Raji (cell line): ENCODE results near the gene ATG14.

Experiments used
- POLR2A ChIP-seq: IDR thresholded peaks from 2 replicates; pipeline ENCODE4 v1.6.1; 2011; ENCODE audit warnings: low read depth, low read length, control low read depth; ENCODE audit not compliant: insufficient read depth

ATG14 gene

GRCh38 chr14:55412676-55413075, 1.0 kb upstream of the ATG14 start:
- no peak for TF ChIP-seq POLR2A

GRCh38 chr14:55410876-55411275, 754 bp downstream of the ATG14 start:
- no peak for TF ChIP-seq POLR2A

DNA sequence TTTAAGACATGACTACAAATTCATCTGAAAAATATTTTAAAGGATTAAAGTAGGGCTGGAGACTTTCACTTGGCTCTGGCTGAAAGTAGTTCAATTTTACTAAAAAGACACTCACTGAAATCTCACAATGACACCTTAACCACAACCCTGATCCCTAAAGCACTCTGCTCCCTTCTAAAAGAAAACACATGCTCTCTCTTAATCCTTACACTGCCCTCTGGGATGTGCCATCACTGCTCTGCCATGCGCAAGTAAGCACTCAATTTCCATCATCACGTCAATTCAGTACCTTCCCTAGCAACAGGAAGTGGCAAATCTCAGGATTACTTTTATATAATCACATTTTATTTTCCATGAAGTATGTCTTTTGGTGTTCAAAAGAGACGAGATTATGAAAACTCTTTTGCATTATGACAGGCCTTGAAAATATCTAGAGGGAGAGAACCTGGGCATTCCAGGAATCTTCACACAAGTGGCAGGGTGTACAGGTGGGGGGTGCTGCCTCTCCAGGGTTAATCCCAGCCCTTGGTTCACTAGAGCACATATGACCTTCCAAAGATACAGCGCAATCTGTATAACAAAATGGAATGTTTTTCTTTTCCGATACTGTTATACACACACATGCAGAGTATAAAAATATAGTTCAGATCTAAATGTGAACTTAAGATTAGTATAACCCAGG, 7.3 kb downstream of the ATG14 start:
- no peak for TF ChIP-seq POLR2A

DNA sequence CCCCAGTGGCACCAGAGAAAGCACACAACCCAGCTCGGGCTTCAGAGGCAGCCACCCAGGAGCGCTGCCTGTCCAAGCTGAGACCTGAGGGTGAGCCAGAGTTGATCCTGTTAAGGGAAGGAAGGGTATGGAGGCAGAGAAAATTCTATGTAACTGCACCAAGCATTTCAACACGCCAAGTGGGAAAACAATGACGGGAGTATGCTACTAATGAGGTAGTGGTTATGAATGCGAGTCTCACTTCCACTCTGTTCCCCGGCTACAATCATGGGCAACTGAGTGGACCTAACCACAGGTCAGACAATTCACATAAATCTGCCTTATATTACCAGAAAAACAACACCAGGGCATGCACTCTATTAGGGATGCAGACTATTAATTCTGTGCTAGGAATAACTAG, 9.9 kb downstream of the ATG14 start:
- no peak for TF ChIP-seq POLR2A

DNA sequence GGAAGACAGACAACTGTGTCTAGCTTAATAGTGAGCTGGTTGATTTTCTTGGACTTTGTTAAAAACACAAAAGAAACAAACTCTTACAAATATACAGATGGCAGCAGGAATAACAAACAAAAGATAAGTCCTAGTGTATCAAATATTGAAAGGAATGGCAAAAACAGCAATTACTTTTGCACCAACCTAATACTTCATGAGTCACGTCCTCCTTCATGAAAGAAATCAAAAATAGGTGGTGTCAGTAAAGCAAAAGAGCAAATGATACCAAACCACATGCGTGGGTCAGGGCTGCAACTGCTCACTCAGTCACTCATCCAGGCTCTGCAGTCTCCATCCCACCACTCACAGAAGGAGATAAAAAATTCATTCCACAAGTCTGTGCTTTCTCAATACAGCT, 11.8 kb downstream of the ATG14 start:
- no peak for TF ChIP-seq POLR2A

DNA sequence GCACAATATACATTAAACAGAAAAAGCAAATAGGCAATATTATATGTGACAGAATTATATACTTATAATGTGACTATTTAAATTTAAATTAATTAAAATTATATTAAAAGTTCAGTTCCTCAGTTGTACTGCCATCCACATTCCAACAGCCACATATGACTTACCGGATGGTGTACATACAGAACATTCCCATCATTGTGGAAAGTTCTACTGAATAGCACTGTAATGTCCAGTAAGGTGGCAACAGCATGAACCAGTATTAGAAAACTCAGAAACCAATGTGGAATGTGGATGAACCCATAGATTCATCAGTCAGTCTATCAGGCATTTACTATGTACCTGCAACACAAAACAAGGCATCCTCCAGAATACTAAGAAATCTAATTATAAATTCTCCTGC, 12.4 kb downstream of the ATG14 start:
- no peak for TF ChIP-seq POLR2A

DNA sequence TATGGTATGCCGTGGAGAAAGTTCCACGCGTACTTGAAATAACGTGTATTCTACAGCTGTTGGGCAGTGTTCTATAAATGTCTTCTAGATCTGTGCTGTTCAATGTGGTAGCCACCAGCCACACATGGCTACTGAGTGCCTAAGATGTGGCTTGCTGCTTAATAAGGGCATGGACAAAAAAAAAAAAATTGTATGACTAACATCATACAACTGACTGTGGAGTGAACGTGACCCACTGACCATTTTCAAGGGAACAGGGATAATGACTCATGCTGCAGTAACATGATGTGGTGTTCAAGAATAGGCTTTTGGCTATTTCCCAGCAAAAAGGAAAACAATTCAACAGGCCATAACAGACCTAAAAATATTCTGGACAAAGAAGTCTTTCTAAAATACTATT, 13.0 kb downstream of the ATG14 start:
- no peak for TF ChIP-seq POLR2A

DNA sequence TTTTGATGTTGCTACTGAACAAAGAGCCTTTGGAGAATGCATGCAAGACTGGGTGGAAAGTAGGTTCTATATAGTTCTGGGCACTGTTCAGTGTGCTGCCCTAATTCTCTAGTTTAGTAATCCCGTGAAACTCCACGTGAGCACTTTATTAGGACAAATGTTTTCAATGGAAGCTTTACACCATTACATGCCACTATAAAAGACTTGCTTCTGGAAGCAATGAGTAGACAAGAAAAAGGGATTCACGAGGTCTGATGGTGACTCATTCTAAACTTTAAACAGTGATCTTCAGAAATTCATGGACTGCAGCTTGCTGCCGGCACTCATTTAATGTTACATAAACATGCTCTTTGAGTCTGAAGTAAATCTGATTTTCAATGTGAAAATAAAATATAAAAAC, 22.3 kb downstream of the ATG14 start:
- no peak for TF ChIP-seq POLR2A

DNA sequence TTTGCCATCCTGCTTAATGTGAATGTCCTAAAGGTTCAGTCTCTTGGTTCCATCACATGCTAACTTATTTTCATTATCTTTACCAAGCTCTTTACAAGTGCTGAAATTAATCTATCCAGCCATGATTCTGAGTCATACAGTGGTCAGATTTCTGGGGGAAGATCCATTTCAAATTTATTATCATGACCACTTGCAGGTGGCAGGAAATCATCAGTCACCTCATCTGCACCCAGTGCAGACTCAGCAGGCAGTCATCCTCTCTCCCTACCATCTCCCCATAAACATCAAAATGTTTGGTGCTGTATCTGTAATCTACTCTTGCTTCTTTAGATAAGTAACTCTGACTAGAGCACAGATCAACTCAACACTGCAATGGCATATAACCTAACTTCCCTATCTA, 23.5 kb downstream of the ATG14 start:
- TF ChIP-seq POLR2A: no peak

GRCh38 chr14:55387121-55387520, 24.5 kb downstream of the ATG14 start:
- no peak for TF ChIP-seq POLR2A

DNA sequence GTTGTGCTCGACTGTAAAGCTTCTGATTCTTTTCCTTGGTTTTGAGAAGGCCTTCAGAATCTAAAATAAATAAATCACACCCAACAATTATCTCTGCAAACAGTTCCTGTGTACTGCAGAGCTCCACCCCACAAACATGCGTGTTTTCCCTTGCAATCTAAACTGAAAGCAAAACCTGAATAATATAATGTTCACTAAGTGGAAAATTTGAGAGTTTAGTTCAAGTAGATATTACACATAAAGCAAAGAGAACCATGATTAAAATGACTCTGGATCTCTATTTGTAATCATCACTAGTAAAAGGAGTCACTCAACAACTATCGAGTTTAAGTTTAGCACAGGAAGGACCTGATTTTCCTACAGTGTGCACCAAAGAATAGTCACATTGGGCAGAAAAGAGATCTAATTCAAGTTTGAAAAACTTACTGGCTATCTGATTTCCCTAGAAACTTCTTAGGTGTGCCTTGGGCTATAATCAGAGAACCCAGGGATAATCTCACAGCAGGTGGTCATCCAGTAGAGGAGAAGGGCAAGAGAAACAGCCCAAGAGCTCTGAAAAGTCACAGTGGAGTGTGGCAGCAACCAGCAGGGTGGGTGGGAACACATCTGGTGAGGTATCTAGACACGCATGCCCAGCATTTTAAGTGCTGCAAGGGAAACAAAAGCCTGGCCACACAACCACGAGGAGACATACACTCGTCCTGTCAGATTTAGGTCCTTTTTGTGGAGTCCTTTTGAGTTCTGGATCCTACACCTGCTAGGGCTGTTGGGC, 25.4 kb downstream of the ATG14 start:
- no peak for TF ChIP-seq POLR2A

DNA sequence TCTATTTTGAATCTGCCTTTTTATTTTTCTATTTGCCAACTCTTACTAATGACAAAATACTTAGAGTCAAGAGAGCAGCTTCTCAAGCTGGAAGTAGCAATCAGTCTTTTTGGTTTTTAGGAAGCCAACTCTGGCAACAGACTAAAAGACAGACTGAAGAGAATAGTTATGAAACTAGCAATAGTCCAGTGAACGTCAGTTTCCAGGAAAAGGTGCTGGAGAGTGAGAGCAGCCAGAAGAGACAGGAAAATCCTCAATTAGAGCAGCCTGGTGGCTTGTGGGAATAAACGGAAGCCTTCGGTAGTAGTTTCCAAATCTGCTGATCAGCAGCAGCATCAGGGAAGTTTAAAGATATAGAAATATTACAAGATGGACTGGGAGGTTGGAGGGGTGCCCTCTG, 27.1 kb downstream of the ATG14 start:
- no peak for TF ChIP-seq POLR2A

DNA sequence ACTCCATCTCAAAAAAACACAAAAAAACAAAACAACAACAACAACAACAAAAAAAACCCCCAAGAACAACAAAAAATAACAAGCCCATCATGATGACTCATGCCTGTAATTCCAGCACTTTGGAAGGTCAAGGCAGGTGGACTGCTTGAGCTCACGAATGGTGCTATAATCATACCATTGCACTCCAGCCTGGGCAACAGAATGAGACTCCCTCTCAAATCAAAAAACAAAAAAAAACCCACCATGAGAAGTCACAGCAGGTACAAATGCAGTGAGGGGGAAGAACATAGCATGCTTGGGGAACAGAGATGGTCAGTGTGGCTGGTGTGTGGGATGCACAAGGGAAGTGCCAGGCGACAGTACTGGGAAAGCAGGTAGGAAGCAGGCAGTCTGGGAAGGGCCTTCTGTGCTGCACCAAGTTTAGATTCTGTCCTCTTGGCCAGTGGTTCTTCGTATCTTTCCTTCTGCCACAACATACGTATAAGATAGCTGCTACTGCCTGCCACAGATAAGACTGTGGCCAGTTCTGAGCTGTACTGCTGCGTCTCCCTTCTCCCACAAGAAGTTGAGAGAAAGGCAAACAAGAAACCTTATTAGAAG, 28.0 kb downstream of the ATG14 start:
- no peak for TF ChIP-seq POLR2A

- no peak for TF ChIP-seq POLR2A
Observed at GRCh38 chr14:55382483-55382882, 29.1 kb downstream of the ATG14 start.

DNA sequence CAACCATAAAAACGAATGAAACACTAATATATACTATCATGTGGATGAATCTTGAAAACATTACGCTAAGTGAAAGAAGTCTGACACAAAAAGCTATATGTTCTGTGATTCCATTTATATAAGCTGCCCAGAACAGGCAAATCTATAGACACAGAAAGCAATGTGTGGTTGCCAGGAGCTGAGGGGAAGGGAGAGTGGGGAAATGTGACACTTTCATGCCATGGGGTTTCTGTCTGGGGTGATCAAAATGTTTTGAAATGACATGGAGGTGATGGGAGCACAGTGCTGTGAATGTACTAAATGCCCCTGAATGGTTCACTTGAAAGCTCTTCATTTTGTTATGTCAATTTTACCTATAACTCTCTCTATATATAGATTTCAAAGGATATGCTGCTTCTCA, 30.1 kb downstream of the ATG14 start:
- no peak for TF ChIP-seq POLR2A

DNA sequence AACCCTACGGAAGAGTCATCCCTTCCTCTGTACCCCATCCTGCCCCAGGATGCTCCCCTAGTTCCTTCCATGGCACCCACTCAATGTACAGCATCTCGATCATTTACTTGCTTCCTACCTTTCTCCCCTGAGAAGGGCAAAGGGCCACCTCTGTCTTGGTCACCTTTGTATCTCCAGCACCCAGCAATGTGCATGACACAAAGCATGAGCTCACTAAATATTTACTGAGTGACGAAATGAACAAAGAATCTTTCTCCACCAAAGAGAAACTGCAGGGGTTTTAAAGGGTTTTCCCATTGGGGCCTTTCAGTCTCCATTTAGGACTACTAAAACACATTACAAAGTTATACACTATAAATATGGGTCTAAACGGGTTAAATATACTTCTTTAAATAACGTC, 30.6 kb downstream of the ATG14 start:
- no peak for TF ChIP-seq POLR2A

- no peak for TF ChIP-seq POLR2A
Observed at GRCh38 chr14:55377236-55377635, 34.4 kb downstream of the ATG14 start.

- no peak for TF ChIP-seq POLR2A
Observed at GRCh38 chr14:55374771-55375170, 36.9 kb downstream of the ATG14 start.
